Osteoblast (primary cell): ENCODE measurements around the gene GUCA2B. TPM values are rescaled to one million over a fixed set of nuclear protein-coding genes. Genes with fewer than 3 reads are reported as not detected.

Experiments used
- DNase-seq: peaks from one replicate; pipeline ENCODE4 v3.0.0; 2011; ENCODE audit warnings: low spot score, mixed read lengths; ENCODE audit not compliant: insufficient read length; ENCODE audit errors: missing footprints
- H2AFZ ChIP-seq: 2 replicates; pipeline ENCODE4 v1.6.0; 2011; ENCODE audit warnings: mild to moderate bottlenecking, low read length
- H3K27ac ChIP-seq: 2 replicates; pipeline ENCODE4 v1.5.1; 2011; ENCODE audit warnings: mild to moderate bottlenecking, low read depth, low read length, moderate library complexity
- H3K27me3 ChIP-seq: 2 replicates; pipeline ENCODE4 v1.6.0; 2012; ENCODE audit warnings: mild to moderate bottlenecking, control low read depth, inconsistent platforms, low read length, moderate library complexity; ENCODE audit not compliant: insufficient read depth
- H3K36me3 ChIP-seq: 2 replicates; pipeline ENCODE4 v1.5.1; 2011; ENCODE audit warnings: mild to moderate bottlenecking, low read length, control low read depth, moderate library complexity; ENCODE audit not compliant: insufficient read depth
- H3K4me1 ChIP-seq: 2 replicates; pipeline ENCODE4 v1.5.1; 2011; ENCODE audit warnings: mild to moderate bottlenecking, low read length, control low read depth, moderate library complexity; ENCODE audit not compliant: insufficient read depth
- H3K4me2 ChIP-seq: 2 replicates; pipeline ENCODE4 v1.6.0; 2011; ENCODE audit warnings: mild to moderate bottlenecking, low read length; ENCODE audit not compliant: insufficient read depth
- H3K4me3 ChIP-seq: fragments of 200-600 bp; sonication (generic); 3 replicates; pipeline ENCODE4 v1.5.1; 2012; ENCODE audit warnings: mild to moderate bottlenecking, low read length, inconsistent platforms; ENCODE audit not compliant: insufficient read depth
- H3K79me2 ChIP-seq: 2 replicates; pipeline ENCODE4 v1.6.0; 2012; ENCODE audit warnings: mild to moderate bottlenecking, low read length, control low read depth, inconsistent platforms; ENCODE audit not compliant: insufficient read depth
- H3K9me3 ChIP-seq: 2 replicates; pipeline ENCODE4 v1.5.1; 2011; ENCODE audit warnings: low read depth, low read length, control low read depth
- H4K20me1 ChIP-seq: 2 replicates; pipeline ENCODE4 v1.6.0; 2012; ENCODE audit warnings: mild to moderate bottlenecking, low read length, control low read depth; ENCODE audit not compliant: insufficient read depth
- CTCF ChIP-seq: IDR thresholded peaks from 2 replicates; pipeline ENCODE4 v1.5.1; 2011; ENCODE audit warnings: mild to moderate bottlenecking, low read depth, low read length, moderate library complexity; ENCODE audit errors: extremely low read depth
- total RNA-seq: library from RNA; depleted of rRNA; stranded (reverse); fragments of >200 nt; gene quantifications from 2 replicates; pipeline ENCODE4 v1.2.3, GENCODE V29; 2012

Gene GUCA2B
- total RNA-seq, 1 donor, result not detected

- Histone ChIP-seq H3K4me1 (no peaks in the 10 kb centered on the region), H3K27ac (no peak overlapping the region), H3K4me2 (no peak overlapping the region), H3K4me3 (no peak overlapping the region), H3K9me3 (no peaks in the 10 kb centered on the region), H2AFZ (no peak overlapping the region), H3K79me2 (no peaks in the 10 kb centered on the region), H4K20me1 (no peaks in the 10 kb centered on the region), H3K36me3 (no peaks in the 10 kb centered on the region), H3K27me3 (peaks cover 9% of the 10 kb centered on the region)
- DNase-seq, result no peak
- no peak for TF ChIP-seq CTCF
Measured at GRCh38 chr1:42125552-42125951, 27.7 kb upstream of the GUCA2B start.

- Histone ChIP-seq H3K4me3 (no peak overlapping the region), H4K20me1 (no peaks in the 10 kb centered on the region), H3K79me2 (no peaks in the 10 kb centered on the region), H3K4me1 (no peaks in the 10 kb centered on the region), H3K9me3 (no peaks in the 10 kb centered on the region), H2AFZ (no peak overlapping the region), H3K27ac (no peak overlapping the region), H3K36me3 (no peaks in the 10 kb centered on the region), H3K4me2 (no peak overlapping the region), H3K27me3 (peaks cover 9% of the 10 kb centered on the region)
- DNase-seq, result no peak
- no peak for TF ChIP-seq CTCF
Measured at GRCh38 chr1:42127767-42128166, 25.4 kb upstream of the GUCA2B start.

- H3K4me1 ChIP-seq, result no peaks in the 10 kb centered on the region
- TF ChIP-seq CTCF, result no peak
- H3K4me2 ChIP-seq, result no peak overlapping the region
- H3K9me3 ChIP-seq, result no peaks in the 10 kb centered on the region
- no peaks in the 10 kb centered on the region for H4K20me1 ChIP-seq
- H3K27me3 ChIP-seq, result peaks cover 9% of the 10 kb centered on the region
- H2AFZ ChIP-seq, result no peak overlapping the region
- no peak overlapping the region for H3K27ac ChIP-seq
- H3K36me3 ChIP-seq, result no peaks in the 10 kb centered on the region
- no peak for DNase-seq
- H3K4me3 ChIP-seq, result no peak overlapping the region
- no peaks in the 10 kb centered on the region for H3K79me2 ChIP-seq
Measured at GRCh38 chr1:42128499-42128898, 24.7 kb upstream of the GUCA2B start.

GRCh38 chr1:42128964-42129363 lies 24.2 kb upstream of the GUCA2B start:
- Histone ChIP-seq H3K4me3 (no peak overlapping the region), H2AFZ (no peak overlapping the region), H3K79me2 (no peaks in the 10 kb centered on the region), H3K4me1 (no peaks in the 10 kb centered on the region), H3K27me3 (peaks cover 9% of the 10 kb centered on the region), H4K20me1 (no peaks in the 10 kb centered on the region), H3K9me3 (no peaks in the 10 kb centered on the region), H3K4me2 (no peak overlapping the region), H3K36me3 (no peaks in the 10 kb centered on the region), H3K27ac (no peak overlapping the region)
- no peak for TF ChIP-seq CTCF
- no peak for DNase-seq
